ENCODE results near the gene UGT2B17.
"Not testable (repeated sequence)": the region's sequence is repeated elsewhere in the genome, so short reads cannot be mapped to it uniquely, and the experiment has no call there.

Gene UGT2B17

DNA sequence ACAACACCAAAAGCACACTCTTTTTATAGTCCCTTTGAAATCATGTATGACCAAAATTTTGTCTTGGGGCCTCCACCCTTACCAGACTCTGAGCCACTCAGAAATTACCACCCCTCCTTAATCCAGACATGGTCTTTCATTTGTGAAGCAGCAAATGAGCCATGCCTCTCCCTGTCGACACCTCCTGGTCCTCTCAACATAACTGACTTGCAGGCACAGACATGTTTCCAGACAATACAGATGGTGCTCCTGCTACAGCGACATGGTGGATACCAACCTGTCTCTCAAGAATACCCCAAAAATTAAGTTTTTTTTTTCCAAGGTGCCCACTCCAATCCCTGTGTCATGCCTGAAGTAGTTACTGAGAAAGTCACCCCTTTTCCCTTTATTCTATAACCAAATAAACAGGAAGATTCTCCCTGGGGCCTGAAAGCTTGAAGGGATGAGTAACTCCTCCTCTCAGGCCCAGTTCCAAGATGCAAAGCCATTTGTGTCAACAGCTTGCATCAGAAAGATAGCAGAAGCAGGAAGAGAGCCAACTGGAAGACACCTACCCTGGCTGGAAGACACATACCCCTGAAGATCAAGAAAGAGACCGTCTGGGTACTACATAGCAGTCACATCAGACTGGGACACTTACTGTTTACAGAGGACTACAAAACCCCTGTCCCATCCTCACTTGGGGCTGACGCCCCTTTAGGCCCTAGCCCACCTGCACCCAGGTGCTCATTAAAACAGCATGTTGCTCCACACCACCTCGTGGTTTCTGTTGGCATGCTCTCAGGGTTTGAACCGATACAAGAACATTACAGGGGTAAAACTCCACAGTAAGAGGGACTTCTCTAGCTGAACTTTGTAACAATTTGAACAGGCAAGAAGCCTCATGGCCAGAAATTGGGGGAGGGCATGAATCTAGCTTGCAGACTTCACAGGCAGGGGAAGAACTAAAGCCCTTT lies 5.5 kb upstream of the UGT2B17 start:
- no peak for ATAC-seq
- H3K4me1 Mint-ChIP-seq = no peaks in the 10 kb centered on the region

DNA sequence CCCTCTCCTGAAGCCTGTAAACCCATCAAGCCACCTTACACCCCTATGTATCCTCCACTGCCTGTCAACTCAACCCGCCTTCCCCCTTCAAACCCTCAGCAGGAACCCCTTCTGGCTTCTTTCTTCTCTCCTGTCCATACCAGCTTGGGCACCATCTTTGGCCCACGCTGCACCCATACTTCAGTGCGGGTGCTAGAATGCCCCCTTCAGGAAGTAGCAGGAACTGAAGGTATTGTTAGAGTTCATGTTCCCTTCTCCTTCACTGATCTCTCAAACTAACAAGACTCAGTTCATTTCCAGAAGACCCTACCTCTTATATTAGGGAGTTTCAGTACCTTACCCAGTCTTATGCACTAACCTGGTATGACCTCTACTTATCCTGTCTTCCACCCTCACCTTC lies 1.5 kb upstream of the UGT2B17 start:
- no peak for DNase-seq
- no peaks in the 10 kb centered on the region for H3K36me3 Mint-ChIP-seq (ENCODE audit: low read depth)
- no peaks in the 10 kb centered on the region for H3K9me3 Mint-ChIP-seq
- H3K27me3 Mint-ChIP-seq = no peaks in the 10 kb centered on the region
- ATAC-seq = no peak
- no peak overlapping the region for H3K27ac Mint-ChIP-seq
- no peak overlapping the region for H3K4me3 Mint-ChIP-seq
- H3K4me1 Mint-ChIP-seq = no peaks in the 10 kb centered on the region

More for the DNA sequence above, 5.5 kb upstream of the UGT2B17 start:
- H3K27ac Mint-ChIP-seq = no peak overlapping the region
- no peak overlapping the region for H3K4me3 Mint-ChIP-seq
- H3K9me3 Mint-ChIP-seq = no peaks in the 10 kb centered on the region
- H3K36me3 Mint-ChIP-seq (ENCODE audit: low read depth) = no peaks in the 10 kb centered on the region
- no peak for DNase-seq
- no peaks in the 10 kb centered on the region for H3K27me3 Mint-ChIP-seq

DNA sequence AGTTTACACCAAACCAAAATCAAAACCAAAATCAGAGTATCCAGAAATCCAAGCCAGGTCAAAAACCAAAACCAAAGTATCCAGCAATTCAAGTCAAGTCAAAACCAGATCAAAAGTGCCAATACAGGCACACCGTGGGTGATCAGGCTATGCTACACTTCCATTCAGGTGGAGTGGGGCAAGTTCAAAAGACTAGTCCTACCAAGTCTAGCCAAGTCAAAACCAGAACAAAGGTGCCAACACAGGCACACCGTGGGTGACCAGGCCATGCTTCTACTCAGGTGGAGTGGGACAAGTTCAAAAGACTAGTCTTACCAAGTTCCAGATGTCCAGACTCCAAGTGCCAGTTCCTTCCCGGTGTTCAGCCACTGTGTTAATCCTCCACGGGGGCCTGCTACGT lies 486 bp downstream of the UGT2B17 start:
- not testable (repeated sequence) for DNase-seq; H3K4me3 Mint-ChIP-seq; ATAC-seq; H3K27ac Mint-ChIP-seq; H3K27me3 Mint-ChIP-seq; H3K36me3 Mint-ChIP-seq (ENCODE audit: low read depth); H3K9me3 Mint-ChIP-seq; H3K4me1 Mint-ChIP-seq

DNA sequence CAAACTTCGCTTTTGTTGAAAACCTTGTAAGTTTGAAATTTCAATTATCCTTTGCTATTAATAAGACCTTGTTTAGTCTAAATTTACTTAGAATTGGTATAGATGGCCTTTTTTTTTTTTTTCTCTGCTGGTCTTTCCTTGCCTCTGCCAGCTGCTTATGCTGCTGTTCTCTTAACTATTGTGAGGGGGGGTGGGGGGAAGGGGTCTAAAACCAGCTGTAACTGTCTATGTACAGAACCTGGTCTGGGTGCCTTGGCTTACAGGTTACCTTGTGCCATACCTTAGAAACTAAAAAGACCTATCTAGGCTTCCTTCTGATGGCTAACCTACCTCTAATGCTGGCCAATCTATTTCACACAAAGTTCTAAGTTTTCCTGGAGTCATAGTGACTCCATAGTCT lies 1.0 kb downstream of the UGT2B17 start:
- no peaks in the 10 kb centered on the region for H3K36me3 Mint-ChIP-seq (ENCODE audit: low read depth)
- no peaks in the 10 kb centered on the region for H3K4me1 Mint-ChIP-seq
- no peak overlapping the region for H3K4me3 Mint-ChIP-seq
- H3K9me3 Mint-ChIP-seq = no peaks in the 10 kb centered on the region
- DNase-seq (no peak), ATAC-seq (no peak)
- H3K27ac Mint-ChIP-seq = no peak overlapping the region
- H3K27me3 Mint-ChIP-seq = no peaks in the 10 kb centered on the region

DNA sequence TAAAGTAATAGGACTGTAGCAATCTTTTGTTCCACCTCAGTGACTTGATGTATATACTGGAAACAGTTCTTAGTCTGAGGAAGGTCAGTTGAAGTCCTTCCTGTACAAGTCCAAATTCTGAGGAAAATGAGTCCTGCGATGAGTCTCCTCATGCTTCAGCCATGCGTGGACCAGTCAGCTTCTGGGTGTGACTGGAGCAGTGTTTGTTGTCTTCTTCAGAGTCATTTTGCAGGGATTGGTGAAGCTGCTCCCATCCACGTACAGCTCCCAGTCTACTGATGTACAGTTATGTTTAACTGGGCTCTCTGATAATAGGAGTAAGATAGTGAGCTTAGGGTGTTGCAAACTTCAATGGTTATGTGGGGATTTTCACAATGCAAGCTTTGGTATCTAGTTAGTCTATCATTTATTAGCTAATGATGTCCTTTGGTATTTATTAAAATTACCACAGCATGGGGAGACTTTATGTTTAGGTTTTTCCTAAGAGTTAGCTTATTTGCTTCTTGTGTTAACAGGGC lies 3.4 kb downstream of the UGT2B17 start:
- Mint-ChIP-seq H3K4me3 (no peak overlapping the region), H3K27me3 (no peaks in the 10 kb centered on the region), H3K36me3 (ENCODE audit: low read depth) (no peaks in the 10 kb centered on the region), H3K9me3 (no peaks in the 10 kb centered on the region), H3K27ac (no peak overlapping the region), H3K4me1 (no peaks in the 10 kb centered on the region)
- ATAC-seq (no peak), DNase-seq (no peak)

DNA sequence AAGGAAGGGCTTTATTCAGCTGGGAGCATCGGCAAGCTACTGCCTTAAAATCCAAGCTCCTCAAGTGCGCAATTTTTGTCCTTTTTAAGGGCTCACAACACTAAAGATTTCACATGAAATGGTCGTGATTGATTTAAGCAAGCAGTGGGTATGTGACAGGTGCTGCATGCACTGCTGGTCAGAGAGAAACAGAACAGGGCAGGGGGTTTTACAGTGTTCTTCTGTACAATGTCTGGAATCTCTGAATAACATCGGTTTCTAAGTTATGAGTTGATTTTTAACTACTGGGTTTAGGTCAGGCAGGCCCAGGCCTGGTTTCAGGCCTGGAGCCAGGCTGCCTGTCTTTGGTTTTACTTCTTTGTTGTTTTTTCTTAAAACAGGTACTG lies 6.0 kb downstream of the UGT2B17 start:
- H3K36me3 Mint-ChIP-seq (ENCODE audit: low read depth) = no peaks in the 10 kb centered on the region
- H3K27me3 Mint-ChIP-seq = no peaks in the 10 kb centered on the region
- no peaks in the 10 kb centered on the region for H3K4me1 Mint-ChIP-seq
- no peaks in the 10 kb centered on the region for H3K9me3 Mint-ChIP-seq
- H3K27ac Mint-ChIP-seq = no peak overlapping the region
- ATAC-seq (no peak), DNase-seq (no peak)
- H3K4me3 Mint-ChIP-seq = no peak overlapping the region

DNA sequence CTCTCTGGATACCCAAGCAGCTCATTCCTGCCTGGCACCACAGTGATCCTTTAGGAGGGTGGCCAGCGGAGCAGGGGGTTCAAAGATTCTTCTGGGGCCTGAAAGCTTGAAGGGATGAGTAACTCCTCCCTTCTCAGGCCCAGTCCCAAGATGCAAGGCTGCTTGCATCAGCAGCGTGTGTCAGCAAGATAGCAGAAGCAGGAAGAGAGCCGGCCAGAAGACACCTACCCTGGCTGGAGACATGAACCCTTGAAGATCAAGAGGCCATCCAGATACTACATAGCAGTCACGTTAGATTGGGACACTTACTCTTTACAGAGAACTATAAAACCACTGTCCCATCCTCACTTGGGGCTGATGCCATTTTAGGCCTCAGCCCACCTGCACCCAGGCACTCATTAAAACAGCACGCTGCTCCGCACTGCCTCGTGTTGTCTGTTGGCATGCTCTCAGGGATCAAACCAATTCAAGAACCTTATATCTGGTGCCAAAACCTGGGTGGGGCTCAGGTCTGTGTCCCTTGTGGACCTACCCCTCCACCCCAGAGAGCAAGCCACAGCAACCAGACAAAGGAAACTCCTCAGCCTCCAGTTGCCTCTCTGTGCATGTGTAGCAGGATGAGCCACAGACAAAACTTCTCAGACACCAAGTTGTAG lies 6.5 kb downstream of the UGT2B17 start:
- Mint-ChIP-seq H3K4me1 (no peaks in the 10 kb centered on the region), H3K27ac (no peak overlapping the region)

DNA sequence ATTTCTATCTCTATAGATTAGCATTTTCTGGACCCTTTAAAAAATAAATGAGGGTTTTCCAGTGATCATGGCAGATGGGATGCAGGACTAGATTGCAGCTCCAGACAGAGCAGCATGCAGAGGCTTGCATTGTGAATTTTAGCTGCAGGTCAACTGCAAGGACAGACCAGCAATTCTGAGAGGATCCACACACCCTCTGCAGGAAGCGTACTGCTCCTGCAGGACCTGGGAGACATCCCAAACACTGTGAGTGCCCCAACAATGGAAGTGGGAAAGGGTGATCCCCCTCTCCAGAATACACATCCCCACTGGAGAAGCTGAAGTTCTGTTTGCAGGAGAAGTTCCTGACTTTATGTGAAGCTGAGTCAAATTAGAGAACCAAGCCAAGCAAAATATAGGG lies 7.1 kb downstream of the UGT2B17 start:
- not testable (repeated sequence) for H3K4me3 Mint-ChIP-seq; H3K9me3 Mint-ChIP-seq; H3K27ac Mint-ChIP-seq; DNase-seq; ATAC-seq; H3K27me3 Mint-ChIP-seq; H3K36me3 Mint-ChIP-seq (ENCODE audit: low read depth); H3K4me1 Mint-ChIP-seq

More for the DNA sequence above, 6.5 kb downstream of the UGT2B17 start:
- Mint-ChIP-seq H3K9me3 (no peaks in the 10 kb centered on the region), H3K4me3 (no peak overlapping the region), H3K27me3 (no peaks in the 10 kb centered on the region), H3K36me3 (ENCODE audit: low read depth) (no peaks in the 10 kb centered on the region)
- ATAC-seq (no peak), DNase-seq (no peak)

DNA sequence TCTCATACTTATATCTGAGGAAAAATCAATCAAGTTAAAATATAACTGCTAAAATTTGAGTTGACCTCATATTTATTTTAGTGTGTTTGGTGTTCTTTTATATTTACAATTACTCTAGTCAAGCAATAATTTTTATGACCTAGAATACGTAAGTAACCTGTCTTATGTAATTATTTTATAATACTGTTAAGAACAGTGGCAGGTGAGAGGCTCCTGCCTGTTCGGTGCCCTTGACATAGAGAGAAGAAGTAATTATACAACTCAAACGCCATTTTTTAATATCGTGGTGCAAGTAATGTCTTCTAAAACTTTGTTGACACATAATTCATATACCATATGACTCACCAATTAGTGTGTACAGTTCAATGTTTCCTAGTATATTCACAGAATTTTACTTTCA lies 7.6 kb downstream of the UGT2B17 start:
- H3K9me3 Mint-ChIP-seq; H3K4me3 Mint-ChIP-seq; DNase-seq; H3K36me3 Mint-ChIP-seq (ENCODE audit: low read depth); H3K4me1 Mint-ChIP-seq; H3K27me3 Mint-ChIP-seq; H3K27ac Mint-ChIP-seq; ATAC-seq: not testable (repeated sequence)

DNA sequence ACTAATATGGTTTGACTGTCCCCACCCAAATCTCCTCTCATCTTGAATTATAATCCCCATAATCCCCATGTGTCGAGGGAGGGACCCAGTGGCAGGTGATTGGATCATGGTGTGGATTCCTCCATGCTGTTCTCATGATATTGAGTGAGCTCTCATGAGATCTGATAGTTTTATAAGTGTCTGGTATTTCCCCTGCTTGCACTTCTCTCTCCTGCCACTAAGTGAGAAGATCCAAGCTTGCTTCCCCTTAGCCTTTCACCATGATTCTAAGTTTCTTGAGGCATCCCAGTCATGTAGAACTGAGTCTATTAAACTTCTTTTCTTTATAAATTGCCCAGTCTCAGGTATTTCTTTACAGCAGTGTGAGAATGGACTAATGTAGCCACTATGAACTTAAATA lies 9.8 kb downstream of the UGT2B17 start:
- ATAC-seq; H3K27me3 Mint-ChIP-seq; H3K4me1 Mint-ChIP-seq; H3K36me3 Mint-ChIP-seq (ENCODE audit: low read depth); DNase-seq; H3K27ac Mint-ChIP-seq; H3K9me3 Mint-ChIP-seq; H3K4me3 Mint-ChIP-seq: not testable (repeated sequence)

DNA sequence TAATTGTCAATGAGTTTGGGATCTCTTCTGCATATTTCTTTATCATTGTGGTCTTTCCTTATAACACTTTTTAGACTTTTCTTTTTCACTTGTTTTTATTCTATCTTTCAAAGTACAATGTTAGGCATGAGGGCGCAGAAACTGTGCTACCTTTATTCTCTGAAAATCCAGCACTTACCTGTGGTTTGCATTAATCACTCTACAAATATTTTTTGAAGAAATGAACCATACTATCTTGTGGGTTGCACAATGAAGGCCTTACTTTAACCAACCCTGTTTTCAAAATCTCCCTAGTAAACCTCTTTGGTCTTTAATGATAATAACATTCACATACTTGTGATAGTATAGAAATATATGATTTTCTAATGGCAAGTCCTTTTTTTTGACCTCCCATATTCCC lies 11.0 kb downstream of the UGT2B17 start:
- DNase-seq; ATAC-seq; H3K27ac Mint-ChIP-seq; H3K27me3 Mint-ChIP-seq; H3K4me3 Mint-ChIP-seq; H3K36me3 Mint-ChIP-seq (ENCODE audit: low read depth); H3K9me3 Mint-ChIP-seq; H3K4me1 Mint-ChIP-seq: not testable (repeated sequence)

DNA sequence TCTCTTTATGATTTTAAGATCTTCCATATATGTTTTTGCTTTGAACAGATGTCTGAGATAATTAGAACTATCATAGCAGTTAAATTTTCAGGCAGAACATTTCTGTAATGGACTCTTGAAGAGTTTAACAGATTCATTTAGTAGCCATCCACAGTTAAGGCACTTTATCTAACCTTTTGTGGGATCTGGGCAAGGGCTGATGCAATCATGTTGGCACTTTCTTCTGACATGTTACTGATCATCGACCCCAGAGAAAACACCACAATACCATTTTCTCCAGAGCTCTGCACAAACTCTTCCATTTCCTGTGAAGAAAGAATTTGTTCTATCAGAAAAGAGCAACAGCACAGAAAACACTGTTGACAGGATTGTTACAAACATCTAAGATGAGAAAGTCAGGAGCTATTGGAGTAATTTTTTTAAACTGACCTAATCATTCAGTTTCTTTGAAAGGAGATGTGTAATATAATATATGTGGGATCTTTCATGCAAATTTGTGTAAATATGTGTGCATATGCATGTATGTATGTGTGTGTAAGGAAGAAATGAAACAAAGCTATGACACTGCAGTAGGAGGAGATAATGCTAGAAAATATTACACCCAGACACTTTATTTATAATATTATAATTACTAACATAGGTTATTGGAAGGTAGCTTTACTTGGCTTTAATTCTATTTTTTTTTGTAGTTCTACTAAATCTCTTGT lies 15.6 kb downstream of the UGT2B17 start:
- H3K4me1 Mint-ChIP-seq; H3K27me3 Mint-ChIP-seq; ATAC-seq; H3K27ac Mint-ChIP-seq; H3K4me3 Mint-ChIP-seq; H3K36me3 Mint-ChIP-seq (ENCODE audit: low read depth); DNase-seq; H3K9me3 Mint-ChIP-seq: not testable (repeated sequence)

DNA sequence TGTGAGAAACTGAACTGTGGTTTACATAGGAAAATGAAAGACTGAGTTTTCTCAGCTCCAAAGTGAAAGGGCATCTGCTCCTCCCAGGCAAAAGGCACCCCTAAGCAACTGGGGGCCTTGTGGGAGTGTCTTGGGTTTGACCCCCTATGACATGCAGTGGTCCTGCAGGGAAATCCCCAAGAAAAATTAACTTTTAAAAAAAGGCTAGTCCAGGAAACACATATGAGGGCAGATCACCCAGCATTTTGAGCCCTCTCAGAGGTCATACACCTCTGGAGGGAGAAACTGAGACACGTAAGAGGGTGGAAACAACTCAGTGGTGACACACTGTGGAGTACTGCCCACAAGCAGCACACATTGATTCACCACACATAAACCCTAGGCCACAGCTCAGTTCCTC lies 22.3 kb downstream of the UGT2B17 start:
- H3K9me3 Mint-ChIP-seq; H3K4me1 Mint-ChIP-seq; H3K4me3 Mint-ChIP-seq; H3K27me3 Mint-ChIP-seq; H3K27ac Mint-ChIP-seq; ATAC-seq; DNase-seq; H3K36me3 Mint-ChIP-seq (ENCODE audit: low read depth): not testable (repeated sequence)

DNA sequence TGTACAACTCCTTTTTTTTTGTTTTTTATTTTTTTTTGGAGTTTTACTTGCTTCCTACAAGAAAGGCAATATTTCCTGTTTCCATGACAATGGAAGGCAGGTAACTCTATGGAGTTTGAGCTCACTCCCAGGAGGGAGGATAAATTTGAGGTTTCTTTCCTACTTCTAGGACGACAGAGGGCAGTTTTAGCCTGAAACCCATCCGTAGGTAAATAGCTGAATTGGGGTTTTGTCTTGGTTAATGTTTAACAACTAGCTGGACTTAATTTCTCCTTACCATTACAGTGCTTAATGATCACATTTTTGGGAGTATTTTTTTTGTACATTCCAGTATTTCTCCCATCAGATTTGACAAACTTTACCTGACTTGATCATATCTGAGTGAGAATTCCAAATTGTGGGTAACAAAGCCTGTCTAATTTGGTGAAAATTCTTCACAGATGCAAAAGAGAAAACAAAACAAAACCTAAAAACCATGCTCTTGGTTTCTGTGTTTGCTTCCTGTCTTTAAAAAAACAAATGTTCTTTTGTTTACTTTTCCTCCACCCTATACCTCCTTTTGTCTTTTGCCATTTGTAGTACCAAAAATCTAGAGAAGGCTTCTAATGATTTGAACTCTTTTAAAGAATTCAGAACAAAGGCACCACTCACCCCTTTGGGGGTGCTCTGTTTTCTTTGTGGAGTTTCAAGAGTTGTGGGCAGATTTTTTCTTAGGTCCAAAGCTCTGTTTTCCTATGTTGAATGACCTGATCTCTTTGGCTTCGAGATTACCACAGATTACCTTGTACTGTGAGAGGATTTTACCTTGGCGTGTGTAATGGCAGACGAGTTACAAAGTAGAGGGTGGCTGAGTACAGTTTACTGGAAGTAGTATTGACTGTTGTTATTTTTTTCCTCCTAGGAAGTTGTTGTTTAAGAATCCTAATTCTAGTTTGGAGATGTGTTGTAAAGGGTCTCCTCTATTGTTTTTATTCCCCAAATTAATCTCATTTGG lies 23.0 kb downstream of the UGT2B17 start:
- ATAC-seq; DNase-seq; H3K36me3 Mint-ChIP-seq (ENCODE audit: low read depth); H3K27ac Mint-ChIP-seq; H3K27me3 Mint-ChIP-seq; H3K9me3 Mint-ChIP-seq; H3K4me1 Mint-ChIP-seq; H3K4me3 Mint-ChIP-seq: not testable (repeated sequence)

Measured in activated naive CD8-positive, alpha-beta T cell treated with anti-CD3 and anti-CD28 coated beads, Interleukin-2, amount 50 U/mL, for 24 hours (primary cell).